Measurements from ENCODE around the gene ERRFI1. TPM values are rescaled to one million over a fixed set of nuclear protein-coding genes. Genes with fewer than 3 reads are reported as not detected.

ERRFI1 gene
- total RNA-seq, 1 donor from 2014 or later = 38.3 TPM

GRCh38 chr1:8043621-8044020 lies 17.5 kb upstream of the ERRFI1 start:
- DNase-seq (ENCODE audit: low read depth) = no peak

GRCh38 chr1:8042134-8042533 lies 16.0 kb upstream of the ERRFI1 start:
- DNase-seq (ENCODE audit: low read depth) = no peak

- DNase-seq (ENCODE audit: low read depth) = peak; percentile 99
Measured at GRCh38 chr1:8040586-8040985, 14.5 kb upstream of the ERRFI1 start.

- no peak for DNase-seq (ENCODE audit: low read depth)
Measured at GRCh38 chr1:8039071-8039470, 13.0 kb upstream of the ERRFI1 start.

- no peak for DNase-seq (ENCODE audit: low read depth)
Measured at GRCh38 chr1:8035289-8035688, 9.2 kb upstream of the ERRFI1 start.

- DNase-seq (ENCODE audit: low read depth) = no peak
Measured at GRCh38 chr1:8033322-8033721, 7.2 kb upstream of the ERRFI1 start.

- DNase-seq (ENCODE audit: low read depth) = no peak
Measured at GRCh38 chr1:8032366-8032910, 6.3 kb upstream of the ERRFI1 start.

- DNase-seq (ENCODE audit: low read depth) = peak; percentile 59
Measured at GRCh38 chr1:8031176-8031785, 5.2 kb upstream of the ERRFI1 start.

GRCh38 chr1:8028571-8028910 lies 2.4 kb upstream of the ERRFI1 start:
- no peak for DNase-seq (ENCODE audit: low read depth)

GRCh38 chr1:8027748-8028570 lies 1.9 kb upstream of the ERRFI1 start:
- DNase-seq (ENCODE audit: low read depth) = peak; percentile 85

GRCh38 chr1:8026976-8027747 lies 1.1 kb upstream of the ERRFI1 start:
- peak; percentile 85 for DNase-seq (ENCODE audit: low read depth)

- DNase-seq (ENCODE audit: low read depth) = no peak
Measured at GRCh38 chr1:8025671-8026144, 401 bp downstream of the ERRFI1 start.

GRCh38 chr1:8025061-8025670 lies 943 bp downstream of the ERRFI1 start:
- no peak for DNase-seq (ENCODE audit: low read depth)

- no peak for DNase-seq (ENCODE audit: low read depth)
Measured at GRCh38 chr1:8024329-8024728, 1.8 kb downstream of the ERRFI1 start.

- DNase-seq (ENCODE audit: low read depth) = no peak
Measured at GRCh38 chr1:8023995-8024313, 2.2 kb downstream of the ERRFI1 start.

GRCh38 chr1:8023287-8023994 lies 2.7 kb downstream of the ERRFI1 start:
- DNase-seq (ENCODE audit: low read depth) = no peak

- no peak for DNase-seq (ENCODE audit: low read depth)
Measured at GRCh38 chr1:8022395-8023286, 3.5 kb downstream of the ERRFI1 start.

- no peak for DNase-seq (ENCODE audit: low read depth)
Measured at GRCh38 chr1:8021676-8022266, 4.3 kb downstream of the ERRFI1 start.

- DNase-seq (ENCODE audit: low read depth) = peak; percentile 92
Measured at GRCh38 chr1:8020032-8020431, 6.1 kb downstream of the ERRFI1 start.

- no peak for DNase-seq (ENCODE audit: low read depth)
Measured at GRCh38 chr1:8019229-8019620, 6.9 kb downstream of the ERRFI1 start.
